HFFc6 (cell line): ENCODE data around the gene EVC2. TPM values are rescaled to one million over a fixed set of nuclear protein-coding genes. Genes with fewer than 3 reads are reported as not detected.
A peak's percentile ranks its signal among the peaks of the same experiment; 100 is the strongest.

Experiments
- DNase-seq: peaks from one replicate; pipeline ENCODE4 v3.0.0-alpha.2; 2018
- H3K27ac Mint-ChIP-seq: 2 replicates; pipeline ENCODE4 v1.8.0; 2020; ENCODE audit warnings: mild to moderate bottlenecking, mixed read lengths
- H3K27me3 Mint-ChIP-seq: 2 replicates; pipeline ENCODE4 v1.8.0; 2021; ENCODE audit warnings: mild to moderate bottlenecking, moderate library complexity, mixed read lengths; ENCODE audit not compliant: insufficient read depth
- H3K36me3 Mint-ChIP-seq: 2 replicates; pipeline ENCODE4 v1.8.0; 2021; ENCODE audit warnings: low read depth, mixed read lengths
- H3K4me1 Mint-ChIP-seq: 2 replicates; pipeline ENCODE4 v1.8.0; 2020; ENCODE audit warnings: low read depth, mixed read lengths
- H3K4me3 Mint-ChIP-seq: 2 replicates; pipeline ENCODE4 v1.8.0; 2020; ENCODE audit warnings: mild to moderate bottlenecking, moderate library complexity, mixed read lengths
- H3K9me3 Mint-ChIP-seq: 2 replicates; pipeline ENCODE4 v1.8.0; 2020; ENCODE audit warnings: mild to moderate bottlenecking, mixed read lengths
- total RNA-seq, 6 experiments: library from RNA; stranded (reverse); fragmentation: NEBNext Ultra II Directional; extraction: Animal tissue kit (Norgen Biotek cat#: 25700); gene quantifications; 2 replicates in 1 of 6; 3 replicates in 5 of 6; pipeline ENCODE4 v1.2.3, GENCODE V29; 2021
- TF ChIP-seq, protein P1 (sequence below): fragments of 200-600 bp; sonication (generic); IDR thresholded peaks from 2 replicates; pipeline ENCODE4 v1.5.0; 2021; ENCODE audit warnings: antibody characterized with exemption, mild to moderate bottlenecking

Gene EVC2
- total RNA-seq, 6 experiments from 2014 or later, result 3.0 to 4.1 (median 3.8) TPM

GRCh38 chr4:5524446-5525299, 183.7 kb downstream of the EVC2 start:
- TF ChIP-seq, protein P1, sequence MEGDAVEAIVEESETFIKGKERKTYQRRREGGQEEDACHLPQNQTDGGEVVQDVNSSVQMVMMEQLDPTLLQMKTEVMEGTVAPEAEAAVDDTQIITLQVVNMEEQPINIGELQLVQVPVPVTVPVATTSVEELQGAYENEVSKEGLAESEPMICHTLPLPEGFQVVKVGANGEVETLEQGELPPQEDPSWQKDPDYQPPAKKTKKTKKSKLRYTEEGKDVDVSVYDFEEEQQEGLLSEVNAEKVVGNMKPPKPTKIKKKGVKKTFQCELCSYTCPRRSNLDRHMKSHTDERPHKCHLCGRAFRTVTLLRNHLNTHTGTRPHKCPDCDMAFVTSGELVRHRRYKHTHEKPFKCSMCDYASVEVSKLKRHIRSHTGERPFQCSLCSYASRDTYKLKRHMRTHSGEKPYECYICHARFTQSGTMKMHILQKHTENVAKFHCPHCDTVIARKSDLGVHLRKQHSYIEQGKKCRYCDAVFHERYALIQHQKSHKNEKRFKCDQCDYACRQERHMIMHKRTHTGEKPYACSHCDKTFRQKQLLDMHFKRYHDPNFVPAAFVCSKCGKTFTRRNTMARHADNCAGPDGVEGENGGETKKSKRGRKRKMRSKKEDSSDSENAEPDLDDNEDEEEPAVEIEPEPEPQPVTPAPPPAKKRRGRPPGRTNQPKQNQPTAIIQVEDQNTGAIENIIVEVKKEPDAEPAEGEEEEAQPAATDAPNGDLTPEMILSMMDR, result no peak
- H3K27me3 Mint-ChIP-seq, result no peaks in the 10 kb centered on the region
- H3K4me3 Mint-ChIP-seq, result no peak overlapping the region
- H3K36me3 Mint-ChIP-seq, result peaks cover 8% of the 10 kb centered on the region; the same call in 1 of the 2 replicates
- H3K27ac Mint-ChIP-seq, result no peak overlapping the region
- 0 out of 2 replicates have a peak, but pooled peaks cover 4% of the 10 kb centered on the region for H3K4me1 Mint-ChIP-seq
- no peak for DNase-seq
- no peaks in the 10 kb centered on the region for H3K9me3 Mint-ChIP-seq

DNA sequence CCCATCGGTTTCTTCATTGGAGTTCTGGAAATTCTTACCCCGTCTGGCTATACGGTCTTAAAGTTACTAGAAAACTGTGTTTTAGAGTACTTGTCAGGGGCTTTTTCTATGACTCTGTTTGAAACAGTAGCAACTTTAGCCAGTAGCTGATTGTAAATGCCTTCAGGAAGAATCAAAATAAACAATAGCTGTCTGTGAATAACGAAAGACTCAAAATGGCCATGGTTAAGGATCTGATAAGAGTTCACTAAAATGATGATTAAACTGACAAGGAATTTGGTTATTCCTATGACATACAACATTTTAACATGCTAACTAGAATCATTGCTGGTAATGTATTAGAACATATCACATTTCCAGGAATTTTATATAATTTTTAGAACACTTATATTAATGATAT, 191.0 kb downstream of the EVC2 start:
- peaks cover 7% of the 10 kb centered on the region for H3K4me1 Mint-ChIP-seq
- TF ChIP-seq, protein P1, result no peak
- DNase-seq, result peak; percentile 18
- no peaks in the 10 kb centered on the region for H3K27me3 Mint-ChIP-seq
- no peaks in the 10 kb centered on the region for H3K9me3 Mint-ChIP-seq
- H3K27ac Mint-ChIP-seq, result no peak overlapping the region
- no peak overlapping the region for H3K4me3 Mint-ChIP-seq
- no peaks in the 10 kb centered on the region; the same call in 1 of the 2 replicates for H3K36me3 Mint-ChIP-seq

- TF ChIP-seq, protein P1, result no peak
- Mint-ChIP-seq H3K9me3 (no peaks in the 10 kb centered on the region), H3K4me3 (no peak overlapping the region), H3K27me3 (no peaks in the 10 kb centered on the region), H3K36me3 (no peaks in the 10 kb centered on the region; the same call in 1 of the 2 replicates), H3K4me1 (peaks cover 7% of the 10 kb centered on the region), H3K27ac (no peak overlapping the region)
- DNase-seq, result no peak
Measured at GRCh38 chr4:5515646-5516045, 192.7 kb downstream of the EVC2 start.

Other genes starting within 250 kb of the EVC2 start
- 10 to 100 TPM; 30.7 to 40.9 (median 33.7) TPM for gene EVC, start 2.6 kb upstream of the EVC2 start, total RNA-seq
- gene CRMP1, start 184.5 kb upstream of the EVC2 start, total RNA-seq, result not detected